ENCODE data around the gene LCORL.

DNA sequence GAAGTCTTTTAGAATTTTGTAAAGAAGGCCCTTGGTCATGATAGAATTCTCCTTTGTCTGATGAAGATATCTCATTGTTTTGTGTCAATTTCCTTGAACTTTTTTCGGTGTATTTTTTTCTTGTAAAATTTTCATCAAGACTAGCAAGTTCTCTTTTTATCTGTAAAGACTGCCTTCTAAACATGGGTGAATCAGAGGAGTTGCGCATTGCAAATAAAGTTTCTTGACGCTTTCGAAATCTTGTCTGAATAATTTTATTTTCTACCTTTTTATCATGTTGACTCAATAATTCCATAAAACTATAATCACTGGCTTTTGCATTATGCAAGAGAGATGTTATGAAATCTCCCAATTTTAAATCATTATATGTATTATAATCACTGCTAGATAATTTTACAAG is 144.6 kb downstream of the LCORL start:
- TF ChIP-seq, protein P1, sequence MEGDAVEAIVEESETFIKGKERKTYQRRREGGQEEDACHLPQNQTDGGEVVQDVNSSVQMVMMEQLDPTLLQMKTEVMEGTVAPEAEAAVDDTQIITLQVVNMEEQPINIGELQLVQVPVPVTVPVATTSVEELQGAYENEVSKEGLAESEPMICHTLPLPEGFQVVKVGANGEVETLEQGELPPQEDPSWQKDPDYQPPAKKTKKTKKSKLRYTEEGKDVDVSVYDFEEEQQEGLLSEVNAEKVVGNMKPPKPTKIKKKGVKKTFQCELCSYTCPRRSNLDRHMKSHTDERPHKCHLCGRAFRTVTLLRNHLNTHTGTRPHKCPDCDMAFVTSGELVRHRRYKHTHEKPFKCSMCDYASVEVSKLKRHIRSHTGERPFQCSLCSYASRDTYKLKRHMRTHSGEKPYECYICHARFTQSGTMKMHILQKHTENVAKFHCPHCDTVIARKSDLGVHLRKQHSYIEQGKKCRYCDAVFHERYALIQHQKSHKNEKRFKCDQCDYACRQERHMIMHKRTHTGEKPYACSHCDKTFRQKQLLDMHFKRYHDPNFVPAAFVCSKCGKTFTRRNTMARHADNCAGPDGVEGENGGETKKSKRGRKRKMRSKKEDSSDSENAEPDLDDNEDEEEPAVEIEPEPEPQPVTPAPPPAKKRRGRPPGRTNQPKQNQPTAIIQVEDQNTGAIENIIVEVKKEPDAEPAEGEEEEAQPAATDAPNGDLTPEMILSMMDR (IDR thresholded peaks at IDR 0.05 in 2 of 3, conservative IDR thresholded peaks at IDR 0.05 in 1 of 3; ENCODE audit: borderline replicate concordance in 1 of 3, insufficient read depth in 1 of 3, low read depth in 2 of 3, low read length in 2 of 3): no peak
- TF ChIP-seq, protein P2, sequence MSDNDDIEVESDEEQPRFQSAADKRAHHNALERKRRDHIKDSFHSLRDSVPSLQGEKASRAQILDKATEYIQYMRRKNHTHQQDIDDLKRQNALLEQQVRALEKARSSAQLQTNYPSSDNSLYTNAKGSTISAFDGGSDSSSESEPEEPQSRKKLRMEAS (IDR thresholded peaks at IDR 0.05): no peak
- no peak for TF ChIP-seq SRF (IDR thresholded peaks at IDR 0.05; ENCODE audit: low read depth)

All from HCT116 (cell line).